Measurements from ENCODE around the gene TPRX1.
"Not testable (repeated sequence)": the region's sequence is repeated elsewhere in the genome, so short reads cannot be mapped to it uniquely, and the experiment has no call there.

TPRX1 gene

GRCh38 chr19:47781590-47782262 is 22.6 kb downstream of the TPRX1 start:
- H3K4me3 ChIP-seq (ENCODE audit: low read depth, low read length), result no peak overlapping the region
- H3K9me3 ChIP-seq (ENCODE audit: control insufficient read depth, insufficient read depth, low read depth, low read length), result no peaks in the 10 kb centered on the region
- peaks cover 10% of the 10 kb centered on the region for H3K4me1 ChIP-seq (ENCODE audit: control insufficient read depth, insufficient read depth, low read length)
- H3K27ac ChIP-seq (ENCODE audit: low read depth, low read length), result no peak overlapping the region
- H3K27me3 ChIP-seq (ENCODE audit: control insufficient read depth, insufficient read depth, low read length), result no peaks in the 10 kb centered on the region
- H3K9ac ChIP-seq (ENCODE audit: low read length), result no peak overlapping the region
- peaks cover 54% of the 10 kb centered on the region for H3K36me3 ChIP-seq (ENCODE audit: control insufficient read depth, insufficient read depth, low read length)

GRCh38 chr19:47780215-47780551 is 24.2 kb downstream of the TPRX1 start:
- Histone ChIP-seq H3K27me3 (ENCODE audit: control insufficient read depth, insufficient read depth, low read length) (no peaks in the 10 kb centered on the region), H3K9ac (ENCODE audit: low read length) (peak overlapping the region; percentile 99), H3K4me1 (ENCODE audit: control insufficient read depth, insufficient read depth, low read length) (peaks cover 15% of the 10 kb centered on the region), H3K27ac (ENCODE audit: low read depth, low read length) (peak overlapping the region; percentile 21; the same call in 1 of the 2 replicates), H3K4me3 (ENCODE audit: low read depth, low read length) (peak overlapping the region; percentile 86), H3K9me3 (ENCODE audit: control insufficient read depth, insufficient read depth, low read depth, low read length) (no peaks in the 10 kb centered on the region), H3K36me3 (ENCODE audit: control insufficient read depth, insufficient read depth, low read length) (peaks cover 45% of the 10 kb centered on the region)

GRCh38 chr19:47779524-47780214 is 24.7 kb downstream of the TPRX1 start:
- peaks cover 15% of the 10 kb centered on the region for H3K4me1 ChIP-seq (ENCODE audit: control insufficient read depth, insufficient read depth, low read length)
- peaks cover 42% of the 10 kb centered on the region for H3K36me3 ChIP-seq (ENCODE audit: control insufficient read depth, insufficient read depth, low read length)
- H3K4me3 ChIP-seq (ENCODE audit: low read depth, low read length), result peak overlapping the region; percentile 86
- no peaks in the 10 kb centered on the region for H3K9me3 ChIP-seq (ENCODE audit: control insufficient read depth, insufficient read depth, low read depth, low read length)
- H3K27ac ChIP-seq (ENCODE audit: low read depth, low read length), result peak overlapping the region; percentile 21; the same call in 1 of the 2 replicates
- H3K27me3 ChIP-seq (ENCODE audit: control insufficient read depth, insufficient read depth, low read length), result no peaks in the 10 kb centered on the region
- H3K9ac ChIP-seq (ENCODE audit: low read length), result peak overlapping the region; percentile 99

- Histone ChIP-seq H3K27ac (ENCODE audit: low read depth, low read length) (peak overlapping the region; percentile 100), H3K4me3 (ENCODE audit: low read depth, low read length) (peak overlapping the region; percentile 86), H3K9me3 (ENCODE audit: control insufficient read depth, insufficient read depth, low read depth, low read length) (no peaks in the 10 kb centered on the region), H3K36me3 (ENCODE audit: control insufficient read depth, insufficient read depth, low read length) (peaks cover 35% of the 10 kb centered on the region), H3K9ac (ENCODE audit: low read length) (peak overlapping the region; percentile 99), H3K27me3 (ENCODE audit: control insufficient read depth, insufficient read depth, low read length) (no peaks in the 10 kb centered on the region), H3K4me1 (ENCODE audit: control insufficient read depth, insufficient read depth, low read length) (peaks cover 16% of the 10 kb centered on the region)
Observed at GRCh38 chr19:47778954-47779351, 25.4 kb downstream of the TPRX1 start.

GRCh38 chr19:47778049-47778953 is 26.1 kb downstream of the TPRX1 start, which contains the start of gene SELENOW:
TSS of gene SELENOW (plus strand) at chr19:47778703. CDS start at chr19:47778786, 83 bp downstream.
- peak within 1 kb of the TSS; percentile 100 for H3K27ac ChIP-seq (ENCODE audit: low read depth, low read length)

GRCh38 chr19:47777245-47778048 is 26.9 kb downstream of the TPRX1 start:
- not testable (repeated sequence) for H3K9me3 ChIP-seq (ENCODE audit: control insufficient read depth, insufficient read depth, low read depth, low read length); H3K27me3 ChIP-seq (ENCODE audit: control insufficient read depth, insufficient read depth, low read length)
- H3K4me3 ChIP-seq (ENCODE audit: low read depth, low read length), result peak overlapping the region; percentile 86
- peaks cover 24% of the 10 kb centered on the region for H3K36me3 ChIP-seq (ENCODE audit: control insufficient read depth, insufficient read depth, low read length)
- H3K9ac ChIP-seq (ENCODE audit: low read length), result peak overlapping the region; percentile 99
- peaks cover 20% of the 10 kb centered on the region for H3K4me1 ChIP-seq (ENCODE audit: control insufficient read depth, insufficient read depth, low read length)
- peak overlapping the region; percentile 100 for H3K27ac ChIP-seq (ENCODE audit: low read depth, low read length)

More at GRCh38 chr19:47778049-47778953, 26.1 kb downstream of the TPRX1 start, which contains the start of gene SELENOW:
- H3K36me3 ChIP-seq (ENCODE audit: control insufficient read depth, insufficient read depth, low read length), result peaks cover 30% of the 10 kb centered on the region
- H3K27me3 ChIP-seq (ENCODE audit: control insufficient read depth, insufficient read depth, low read length), result no peaks in the 10 kb centered on the region
- H3K9ac ChIP-seq (ENCODE audit: low read length), result peak within 1 kb of the TSS; percentile 99
- H3K4me3 ChIP-seq (ENCODE audit: low read depth, low read length), result peak within 1 kb of the TSS; percentile 86
- H3K4me1 ChIP-seq (ENCODE audit: control insufficient read depth, insufficient read depth, low read length), result peaks cover 20% of the 10 kb centered on the region
- no peaks in the 10 kb centered on the region for H3K9me3 ChIP-seq (ENCODE audit: control insufficient read depth, insufficient read depth, low read depth, low read length)

- H3K9ac ChIP-seq (ENCODE audit: low read length), result no peak overlapping the region
- no peaks in the 10 kb centered on the region for H3K9me3 ChIP-seq (ENCODE audit: control insufficient read depth, insufficient read depth, low read depth, low read length)
- no peaks in the 10 kb centered on the region for H3K27me3 ChIP-seq (ENCODE audit: control insufficient read depth, insufficient read depth, low read length)
- no peak overlapping the region for H3K27ac ChIP-seq (ENCODE audit: low read depth, low read length)
- H3K4me3 ChIP-seq (ENCODE audit: low read depth, low read length), result no peak overlapping the region
- H3K4me1 ChIP-seq (ENCODE audit: control insufficient read depth, insufficient read depth, low read length), result peaks cover 20% of the 10 kb centered on the region
- peaks cover 15% of the 10 kb centered on the region for H3K36me3 ChIP-seq (ENCODE audit: control insufficient read depth, insufficient read depth, low read length)
Observed at GRCh38 chr19:47776568-47776967, 27.8 kb downstream of the TPRX1 start.

- H3K27ac ChIP-seq (ENCODE audit: low read depth, low read length); H3K9me3 ChIP-seq (ENCODE audit: control insufficient read depth, insufficient read depth, low read depth, low read length); H3K27me3 ChIP-seq (ENCODE audit: control insufficient read depth, insufficient read depth, low read length): not testable (repeated sequence)
Observed at GRCh38 chr19:47771291-47771690, 33.1 kb downstream of the TPRX1 start.

GRCh38 chr19:47769534-47769933 is 34.8 kb downstream of the TPRX1 start:
- no peak overlapping the region for H3K4me3 ChIP-seq (ENCODE audit: low read depth, low read length)
- no peaks in the 10 kb centered on the region for H3K27me3 ChIP-seq (ENCODE audit: control insufficient read depth, insufficient read depth, low read length)
- H3K27ac ChIP-seq (ENCODE audit: low read depth, low read length), result no peak overlapping the region
- H3K9me3 ChIP-seq (ENCODE audit: control insufficient read depth, insufficient read depth, low read depth, low read length), result no peaks in the 10 kb centered on the region
- no peak overlapping the region for H3K9ac ChIP-seq (ENCODE audit: low read length)
- no peaks in the 10 kb centered on the region for H3K36me3 ChIP-seq (ENCODE audit: control insufficient read depth, insufficient read depth, low read length)
- H3K4me1 ChIP-seq (ENCODE audit: control insufficient read depth, insufficient read depth, low read length), result peaks cover 16% of the 10 kb centered on the region

More at GRCh38 chr19:47771291-47771690, 33.1 kb downstream of the TPRX1 start:
- not testable (repeated sequence) for H3K4me1 ChIP-seq (ENCODE audit: control insufficient read depth, insufficient read depth, low read length); H3K4me3 ChIP-seq (ENCODE audit: low read depth, low read length); H3K36me3 ChIP-seq (ENCODE audit: control insufficient read depth, insufficient read depth, low read length); H3K9ac ChIP-seq (ENCODE audit: low read length)

- H3K36me3 ChIP-seq (ENCODE audit: control insufficient read depth, insufficient read depth, low read length), result no peaks in the 10 kb centered on the region
- H3K27me3 ChIP-seq (ENCODE audit: control insufficient read depth, insufficient read depth, low read length), result no peaks in the 10 kb centered on the region
- no peak overlapping the region for H3K4me3 ChIP-seq (ENCODE audit: low read depth, low read length)
- no peak overlapping the region for H3K9ac ChIP-seq (ENCODE audit: low read length)
- H3K27ac ChIP-seq (ENCODE audit: low read depth, low read length), result no peak overlapping the region
- no peaks in the 10 kb centered on the region for H3K9me3 ChIP-seq (ENCODE audit: control insufficient read depth, insufficient read depth, low read depth, low read length)
- peaks cover 11% of the 10 kb centered on the region for H3K4me1 ChIP-seq (ENCODE audit: control insufficient read depth, insufficient read depth, low read length)
Observed at GRCh38 chr19:47768604-47769003, 35.7 kb downstream of the TPRX1 start.
